ENCODE data around the gene ZBTB7C.

ZBTB7C gene

DNA sequence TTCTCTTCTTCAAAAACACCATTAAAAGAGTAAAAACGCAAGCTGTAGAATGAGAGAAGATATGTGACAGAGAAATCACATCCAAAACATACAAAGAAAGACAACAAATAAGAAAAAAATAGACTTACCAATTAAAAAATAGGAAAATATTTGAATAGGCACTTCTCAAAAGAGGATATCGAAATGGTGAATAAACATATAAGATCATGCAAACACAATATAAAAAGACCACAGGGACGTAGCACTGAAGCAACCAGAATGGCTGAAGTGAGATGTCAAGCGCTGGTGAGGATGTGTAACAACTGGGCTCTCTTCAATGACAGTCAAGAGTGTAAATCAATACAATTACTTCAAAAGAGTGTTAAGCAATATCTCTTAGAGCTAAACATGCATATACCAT, 202.3 kb downstream of the ZBTB7C start:
- no peak for DNase-seq

- DNase-seq = no peak
Measured at GRCh38 chr18:48203961-48204666, 205.1 kb downstream of the ZBTB7C start.

DNA sequence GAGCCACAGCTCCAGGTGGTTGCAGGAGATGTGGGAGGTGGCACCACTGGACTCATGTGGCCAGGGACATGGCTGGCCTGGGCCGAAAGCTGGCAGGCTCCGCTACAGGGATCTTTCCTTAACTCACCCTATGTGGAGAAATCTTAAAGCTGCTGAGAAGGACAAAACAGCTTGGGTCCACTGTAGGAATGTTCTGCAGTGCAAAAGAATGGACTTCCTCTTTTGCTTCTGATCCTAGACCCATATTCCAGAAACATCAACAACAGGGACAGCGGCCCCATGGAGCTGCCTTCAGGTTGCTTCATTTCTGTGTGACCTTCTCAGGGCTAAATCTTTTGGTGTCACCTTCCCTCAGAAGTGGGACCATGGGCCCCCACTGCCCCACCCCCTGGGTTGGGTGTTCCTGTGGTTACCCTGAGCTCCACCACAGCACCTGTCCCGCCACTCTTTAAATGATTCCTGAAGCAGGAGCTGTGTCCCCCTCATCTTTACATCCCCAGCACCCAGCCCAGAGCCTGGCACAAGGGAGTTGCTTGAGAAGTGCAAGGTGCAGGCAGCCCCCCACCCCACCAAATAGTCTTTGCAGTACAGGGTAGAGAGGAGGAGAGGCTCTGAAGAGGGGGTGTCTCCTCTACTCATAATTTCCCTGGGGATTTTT, 205.8 kb downstream of the ZBTB7C start:
- DNase-seq = no peak

- DNase-seq = no peak
Measured at GRCh38 chr18:48202350-48203260, 206.6 kb downstream of the ZBTB7C start.

DNA sequence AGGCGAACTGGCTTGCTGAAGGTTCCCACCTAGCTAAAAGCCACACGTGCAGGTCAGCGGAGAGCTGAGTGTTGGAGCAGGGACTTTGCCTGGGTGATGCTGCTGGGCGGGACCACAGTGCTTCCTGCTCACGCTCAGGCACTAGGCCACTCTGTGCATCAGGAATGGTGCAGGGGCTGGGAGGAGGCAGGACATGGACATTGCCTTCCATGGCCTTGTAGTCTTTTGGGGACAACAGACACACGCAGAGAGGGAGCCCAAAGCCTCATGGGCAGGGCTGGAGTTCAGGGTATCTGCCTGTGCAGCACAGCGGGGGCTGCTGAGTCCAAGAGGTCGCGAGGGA, 207.2 kb downstream of the ZBTB7C start:
- DNase-seq = no peak

DNA sequence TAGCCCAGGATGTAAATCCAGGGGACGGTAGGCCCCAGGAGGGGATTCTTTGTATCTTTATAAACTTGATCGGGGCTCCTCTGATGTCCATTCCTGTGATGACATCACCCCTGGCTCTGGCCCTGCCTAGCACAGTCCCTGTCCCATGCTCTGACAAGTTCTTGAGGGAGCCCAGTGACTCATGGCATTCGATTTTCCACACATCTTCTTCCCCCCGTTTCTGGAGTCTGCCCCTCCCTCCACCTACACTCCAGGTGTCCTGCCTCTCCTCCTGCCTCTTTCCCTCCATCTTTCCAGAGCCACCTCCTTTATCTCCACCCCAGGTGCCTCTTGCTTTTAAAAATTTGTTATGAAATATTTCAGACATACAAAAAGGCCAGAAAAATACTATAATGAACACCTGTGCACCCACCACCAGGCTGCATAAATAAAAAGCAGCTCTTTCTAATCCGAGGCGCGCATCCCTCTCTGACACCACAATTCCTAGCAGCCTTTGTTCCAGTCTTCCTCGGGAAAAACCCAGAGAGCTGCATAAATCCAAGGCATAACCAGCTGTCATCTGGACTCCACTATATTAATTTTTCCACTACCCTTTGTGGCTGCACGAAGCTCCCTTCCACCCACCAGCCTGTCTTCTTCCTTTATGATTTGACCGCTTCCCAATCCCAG, 207.7 kb downstream of the ZBTB7C start:
- no peak for DNase-seq

DNA sequence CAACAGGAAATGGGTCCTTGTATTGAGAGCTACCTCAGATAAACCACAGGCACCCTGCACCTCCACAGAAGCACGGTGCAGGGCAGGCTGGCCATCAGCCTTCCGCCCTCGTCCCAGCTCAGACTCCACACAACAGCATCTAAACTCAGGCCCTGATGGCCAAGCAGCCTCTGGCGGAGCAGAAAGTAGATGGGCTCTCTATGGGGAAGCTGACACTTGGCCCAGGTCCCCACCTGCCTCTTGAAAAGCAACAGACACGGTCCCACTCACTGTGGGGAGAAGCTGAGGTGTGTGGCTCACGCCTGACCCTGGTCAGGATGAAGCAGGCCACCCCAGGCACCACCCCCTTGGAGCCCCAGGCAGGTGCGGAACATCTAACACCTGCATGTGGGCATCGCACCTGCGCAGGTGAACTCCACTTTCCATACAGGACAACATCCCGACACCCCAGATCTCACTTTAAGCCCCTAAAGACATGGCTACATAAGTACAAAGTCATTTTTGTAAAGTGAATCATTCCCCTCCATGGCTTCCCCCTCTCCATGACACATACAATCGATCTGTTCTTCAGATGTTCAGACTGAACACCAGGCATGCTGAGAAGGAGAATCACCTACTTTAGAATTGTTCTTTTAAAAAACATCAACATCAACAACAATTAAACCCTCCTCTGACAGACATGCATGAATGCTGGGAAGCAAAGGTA, 208.4 kb downstream of the ZBTB7C start:
- DNase-seq = no peak

GRCh38 chr18:48199399-48199798, 209.8 kb downstream of the ZBTB7C start:
- DNase-seq = no peak

- DNase-seq = no peak
Measured at GRCh38 chr18:48197819-48198218, 211.4 kb downstream of the ZBTB7C start.

DNA sequence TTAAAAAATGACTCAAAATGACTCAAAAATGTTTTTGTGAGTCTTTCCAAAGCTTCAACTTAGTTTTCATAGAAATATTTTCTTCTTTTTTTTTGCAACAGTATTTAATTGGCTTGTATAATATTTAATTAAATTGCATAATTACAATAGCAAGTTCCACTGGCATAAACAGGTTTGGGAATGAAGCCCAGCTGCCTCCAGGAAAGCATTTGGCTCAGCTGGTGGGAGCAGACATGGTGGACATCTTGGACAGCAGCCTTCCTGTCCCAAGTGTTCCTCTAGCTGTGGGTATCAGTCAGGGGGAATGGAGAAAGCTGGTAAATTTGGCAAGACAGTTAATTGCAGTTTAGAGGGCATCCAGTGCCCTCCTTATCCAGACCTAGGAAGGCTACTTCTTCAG, 213.4 kb downstream of the ZBTB7C start:
- no peak for DNase-seq

DNA sequence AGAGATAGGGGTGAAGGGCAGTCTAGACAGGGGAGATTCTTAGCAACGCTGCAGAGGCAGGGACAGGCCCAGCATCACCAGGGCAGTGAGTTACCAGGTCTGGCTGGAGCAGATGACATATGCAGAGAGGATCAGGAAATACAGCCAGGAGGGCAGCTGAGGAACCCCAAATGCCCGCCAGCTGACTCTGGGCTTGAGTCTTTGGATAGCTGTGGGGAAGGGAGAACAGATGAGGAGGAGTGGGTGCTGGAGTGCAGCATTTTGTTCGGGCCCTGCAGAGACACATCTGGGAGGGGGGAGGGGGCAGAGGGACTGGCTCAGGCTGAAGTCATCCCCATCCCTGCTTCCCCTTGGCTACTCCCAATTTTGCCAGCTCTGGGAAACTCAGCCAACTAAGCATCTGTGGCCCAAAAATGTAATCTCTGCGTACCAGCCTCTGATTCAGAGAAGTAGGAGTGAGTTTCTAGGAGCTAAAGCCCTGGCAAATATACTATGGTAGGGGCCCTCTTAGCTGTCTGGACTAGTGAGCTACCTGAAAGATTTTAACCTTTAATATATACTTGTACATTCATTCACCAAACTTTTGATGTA, 214.5 kb downstream of the ZBTB7C start:
- DNase-seq = no peak

GRCh38 chr18:48193521-48194492, 215.4 kb downstream of the ZBTB7C start:
- peak; percentile 4 for DNase-seq

- no peak for DNase-seq
Measured at GRCh38 chr18:48192542-48192941, 216.6 kb downstream of the ZBTB7C start.

GRCh38 chr18:48191494-48191893, 217.7 kb downstream of the ZBTB7C start:
- no peak for DNase-seq

DNA sequence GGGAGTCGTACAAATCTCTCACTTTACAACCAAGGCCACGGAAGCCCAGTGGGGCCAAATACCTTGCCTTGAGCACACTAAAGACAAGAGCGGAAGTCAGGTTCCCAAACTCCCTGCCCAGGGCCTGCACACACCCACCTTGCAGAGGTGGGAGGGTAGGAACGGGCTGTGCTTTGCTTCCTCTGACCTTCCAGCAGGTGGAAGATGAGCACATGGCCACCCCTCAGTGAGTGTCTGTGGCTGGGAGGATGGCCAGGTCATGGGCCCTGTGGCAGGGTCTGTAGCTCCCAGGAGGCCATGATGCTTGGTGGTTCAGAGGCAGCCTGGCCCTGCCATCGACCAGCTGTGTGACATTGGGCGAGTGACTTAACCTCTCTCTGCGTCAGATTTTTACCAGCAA, 218.2 kb downstream of the ZBTB7C start:
- no peak for DNase-seq

DNA sequence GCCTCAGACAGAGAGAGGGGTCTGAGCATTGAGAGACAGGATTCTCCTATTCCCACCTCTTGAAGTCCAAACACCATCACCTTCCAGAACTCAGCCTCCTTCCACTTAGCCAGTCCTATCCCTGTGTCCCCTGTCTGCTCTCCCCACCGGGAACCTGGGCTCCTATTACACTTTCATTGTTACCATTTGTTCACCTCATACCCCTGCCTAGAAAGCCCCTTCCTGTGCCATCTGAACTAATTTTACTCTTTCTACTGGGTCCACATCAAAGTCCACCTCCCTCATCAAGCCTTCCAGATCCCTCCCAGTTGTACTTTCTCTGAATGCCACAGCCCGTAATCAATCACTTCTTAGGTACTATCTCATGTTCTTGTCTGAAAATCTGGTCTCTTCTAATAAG, 220.6 kb downstream of the ZBTB7C start:
- DNase-seq = no peak

GRCh38 chr18:48186861-48187260, 222.3 kb downstream of the ZBTB7C start:
- no peak for DNase-seq

- DNase-seq = no peak
Measured at GRCh38 chr18:48186131-48186766, 222.9 kb downstream of the ZBTB7C start.

DNA sequence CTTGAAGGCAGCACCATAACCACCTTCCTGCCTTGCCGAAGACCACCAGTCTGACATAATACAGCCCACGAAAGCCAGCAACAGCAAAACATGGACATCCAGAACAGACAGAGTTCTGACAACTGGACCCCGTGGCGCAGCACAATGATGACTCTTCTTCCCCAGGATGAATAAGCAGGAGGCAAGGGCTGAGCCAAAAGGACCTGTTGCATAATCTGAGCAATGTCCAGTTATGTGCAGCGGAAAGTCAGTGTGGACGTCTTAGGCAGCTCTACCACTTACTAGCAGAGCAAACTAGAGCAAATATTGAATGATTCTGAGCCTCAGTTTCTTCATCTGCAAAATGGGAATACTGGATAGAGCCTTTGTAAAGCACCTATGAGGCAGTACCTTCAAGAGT, 225.1 kb downstream of the ZBTB7C start:
- DNase-seq = no peak

DNA sequence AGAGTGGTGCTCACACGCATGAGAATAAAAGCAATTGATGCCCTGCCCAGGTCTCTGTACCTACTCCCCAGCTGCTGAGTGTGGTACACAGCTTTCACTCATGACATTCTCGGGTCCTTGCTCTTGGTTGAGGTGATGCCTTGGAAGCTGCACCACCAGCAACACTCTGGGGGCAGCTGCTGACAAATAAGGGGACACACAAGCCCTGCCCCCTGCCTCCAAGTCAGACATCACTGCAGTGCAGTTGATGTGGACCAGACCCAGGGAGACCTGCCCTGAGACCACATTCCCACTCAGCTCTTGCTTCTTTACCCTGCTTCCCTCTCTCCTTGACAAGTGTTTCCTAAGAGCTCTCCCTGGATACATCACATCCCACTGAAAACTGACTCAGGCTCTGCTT, 225.6 kb downstream of the ZBTB7C start:
- no peak for DNase-seq

GRCh38 chr18:48182779-48183178, 226.4 kb downstream of the ZBTB7C start:
- DNase-seq = no peak

All from OCI-M1 (cell line).